Activated naive CD8-positive, alpha-beta T cell treated with anti-CD3 and anti-CD28 coated beads, Interleukin-2, amount 50 U/mL, for 24 hours (primary cell): ENCODE measurements around the gene SEPTIN5.
"Not testable (repeated sequence)": the region's sequence is repeated elsewhere in the genome, so short reads cannot be mapped to it uniquely, and the experiment has no call there.

Source experiments
- ATAC-seq: fragments of 150-1000 bp; cut with Tn5 transposase; one replicate; pipeline ENCODE4 v1.10.0; 2021
- DNase-seq: peaks from one replicate; pipeline ENCODE4 v3.0.0; 2021
- H3K27ac Mint-ChIP-seq: one replicate; pipeline ENCODE4 v1.8.0; 2021; ENCODE audit warnings: mild to moderate bottlenecking, mixed read lengths
- H3K27me3 Mint-ChIP-seq: one replicate; pipeline ENCODE4 v1.8.0; 2021; ENCODE audit warnings: mixed read lengths
- H3K36me3 Mint-ChIP-seq: one replicate; pipeline ENCODE4 v1.8.0; 2021; ENCODE audit warnings: low read depth, mixed read lengths
- H3K4me1 Mint-ChIP-seq: one replicate; pipeline ENCODE4 v1.8.0; 2021; ENCODE audit warnings: mixed read lengths
- H3K4me3 Mint-ChIP-seq: one replicate; pipeline ENCODE4 v1.8.0; 2021; ENCODE audit warnings: mild to moderate bottlenecking, moderate library complexity, mixed read lengths
- H3K9me3 Mint-ChIP-seq: one replicate; pipeline ENCODE4 v1.8.0; 2021; ENCODE audit warnings: mixed read lengths

Gene SEPTIN5

GRCh38 chr22:19691721-19692341 lies 22.5 kb upstream of the SEPTIN5 start:
- peaks cover 8% of the 10 kb centered on the region for H3K27me3 Mint-ChIP-seq
- DNase-seq (no peak), ATAC-seq (no peak)
- no peaks in the 10 kb centered on the region for H3K9me3 Mint-ChIP-seq
- H3K4me3 Mint-ChIP-seq = no peak overlapping the region
- H3K4me1 Mint-ChIP-seq = no peaks in the 10 kb centered on the region
- H3K27ac Mint-ChIP-seq = no peak overlapping the region
- no peaks in the 10 kb centered on the region for H3K36me3 Mint-ChIP-seq

- no peaks in the 10 kb centered on the region for H3K4me1 Mint-ChIP-seq
- no peaks in the 10 kb centered on the region for H3K9me3 Mint-ChIP-seq
- DNase-seq (no peak), ATAC-seq (no peak)
- peaks cover 8% of the 10 kb centered on the region for H3K27me3 Mint-ChIP-seq
- H3K4me3 Mint-ChIP-seq = no peak overlapping the region
- H3K36me3 Mint-ChIP-seq = no peaks in the 10 kb centered on the region
- no peak overlapping the region for H3K27ac Mint-ChIP-seq
Measured at GRCh38 chr22:19693581-19693980, 20.7 kb upstream of the SEPTIN5 start.

- Mint-ChIP-seq H3K36me3 (no peaks in the 10 kb centered on the region), H3K4me3 (no peak overlapping the region), H3K9me3 (no peaks in the 10 kb centered on the region), H3K27ac (no peak overlapping the region), H3K27me3 (peaks cover 8% of the 10 kb centered on the region), H3K4me1 (no peaks in the 10 kb centered on the region)
- no peak for ATAC-seq
- no peak for DNase-seq
Measured at GRCh38 chr22:19693981-19694670, 20.2 kb upstream of the SEPTIN5 start.

GRCh38 chr22:19694696-19695095 lies 19.6 kb upstream of the SEPTIN5 start:
- no peaks in the 10 kb centered on the region for H3K9me3 Mint-ChIP-seq
- no peaks in the 10 kb centered on the region for H3K4me1 Mint-ChIP-seq
- peaks cover 8% of the 10 kb centered on the region for H3K27me3 Mint-ChIP-seq
- H3K4me3 Mint-ChIP-seq = no peak overlapping the region
- no peaks in the 10 kb centered on the region for H3K36me3 Mint-ChIP-seq
- no peak for DNase-seq
- no peak for ATAC-seq
- H3K27ac Mint-ChIP-seq = no peak overlapping the region

- H3K9me3 Mint-ChIP-seq = no peaks in the 10 kb centered on the region
- H3K4me3 Mint-ChIP-seq = no peak overlapping the region
- H3K27me3 Mint-ChIP-seq = peaks cover 14% of the 10 kb centered on the region
- ATAC-seq = no peak
- DNase-seq = no peak
- H3K27ac Mint-ChIP-seq = no peak overlapping the region
- no peaks in the 10 kb centered on the region for H3K36me3 Mint-ChIP-seq
- no peaks in the 10 kb centered on the region for H3K4me1 Mint-ChIP-seq
Measured at GRCh38 chr22:19696504-19697276, 17.6 kb upstream of the SEPTIN5 start.

- H3K9me3 Mint-ChIP-seq, H3K27ac Mint-ChIP-seq, H3K4me1 Mint-ChIP-seq, H3K36me3 Mint-ChIP-seq, H3K4me3 Mint-ChIP-seq, DNase-seq, ATAC-seq: not testable (repeated sequence)
- peaks cover 14% of the 10 kb centered on the region for H3K27me3 Mint-ChIP-seq
Measured at GRCh38 chr22:19697871-19698270, 16.4 kb upstream of the SEPTIN5 start.

- no peaks in the 10 kb centered on the region for H3K4me1 Mint-ChIP-seq
- no peak overlapping the region for H3K27ac Mint-ChIP-seq
- peaks cover 12% of the 10 kb centered on the region for H3K27me3 Mint-ChIP-seq
- H3K36me3 Mint-ChIP-seq = no peaks in the 10 kb centered on the region
- H3K9me3 Mint-ChIP-seq = no peaks in the 10 kb centered on the region
- no peak overlapping the region for H3K4me3 Mint-ChIP-seq
- no peak for DNase-seq
- no peak for ATAC-seq
Measured at GRCh38 chr22:19700790-19701419, 13.4 kb upstream of the SEPTIN5 start.

- no peaks in the 10 kb centered on the region for H3K4me1 Mint-ChIP-seq
- peaks cover 9% of the 10 kb centered on the region for H3K27me3 Mint-ChIP-seq
- ATAC-seq = no peak
- DNase-seq = no peak
- no peaks in the 10 kb centered on the region for H3K9me3 Mint-ChIP-seq
- no peaks in the 10 kb centered on the region for H3K36me3 Mint-ChIP-seq
- H3K4me3 Mint-ChIP-seq = no peak overlapping the region
- no peak overlapping the region for H3K27ac Mint-ChIP-seq
Measured at GRCh38 chr22:19701420-19702145, 12.7 kb upstream of the SEPTIN5 start.

GRCh38 chr22:19703869-19704268 lies 10.4 kb upstream of the SEPTIN5 start:
- DNase-seq = no peak
- H3K36me3 Mint-ChIP-seq = no peaks in the 10 kb centered on the region
- H3K27me3 Mint-ChIP-seq = peaks cover 9% of the 10 kb centered on the region
- no peak for ATAC-seq
- no peaks in the 10 kb centered on the region for H3K4me1 Mint-ChIP-seq
- no peak overlapping the region for H3K27ac Mint-ChIP-seq
- H3K4me3 Mint-ChIP-seq = no peak overlapping the region
- H3K9me3 Mint-ChIP-seq = no peaks in the 10 kb centered on the region

GRCh38 chr22:19704355-19705015 lies 9.8 kb upstream of the SEPTIN5 start:
- H3K27me3 Mint-ChIP-seq = peaks cover 9% of the 10 kb centered on the region
- ATAC-seq = no peak
- no peak overlapping the region for H3K27ac Mint-ChIP-seq
- DNase-seq = no peak
- no peak overlapping the region for H3K4me3 Mint-ChIP-seq
- H3K36me3 Mint-ChIP-seq = no peaks in the 10 kb centered on the region
- H3K9me3 Mint-ChIP-seq = no peaks in the 10 kb centered on the region
- H3K4me1 Mint-ChIP-seq = no peaks in the 10 kb centered on the region

GRCh38 chr22:19705181-19705934 lies 8.9 kb upstream of the SEPTIN5 start:
- Mint-ChIP-seq H3K9me3 (no peaks in the 10 kb centered on the region), H3K27me3 (peaks cover 6% of the 10 kb centered on the region), H3K27ac (no peak overlapping the region), H3K4me3 (no peak overlapping the region), H3K4me1 (no peaks in the 10 kb centered on the region), H3K36me3 (no peaks in the 10 kb centered on the region)
- no peak for DNase-seq
- no peak for ATAC-seq

GRCh38 chr22:19706661-19707151 lies 7.6 kb upstream of the SEPTIN5 start:
- Mint-ChIP-seq H3K27me3 (peaks cover 1% of the 10 kb centered on the region), H3K27ac (no peak overlapping the region), H3K36me3 (no peaks in the 10 kb centered on the region), H3K9me3 (no peaks in the 10 kb centered on the region), H3K4me1 (no peaks in the 10 kb centered on the region), H3K4me3 (no peak overlapping the region)
- no peak for ATAC-seq
- no peak for DNase-seq
